HS-5 (cell line): ENCODE data around the gene SRD5A1.

Experiments used
- DNase-seq: peaks from one replicate; pipeline ENCODE4 v3.0.0-alpha.2; 2012; ENCODE audit warnings: low read depth

Gene SRD5A1

GRCh38 chr5:6684075-6684474 lies 50.8 kb downstream of the SRD5A1 start:
- DNase-seq, result no peak

- no peak for DNase-seq
Measured at GRCh38 chr5:6686501-6686900, 53.3 kb downstream of the SRD5A1 start.

GRCh38 chr5:6686915-6687409 lies 53.7 kb downstream of the SRD5A1 start:
- DNase-seq, result no peak

GRCh38 chr5:6687505-6687904 lies 54.3 kb downstream of the SRD5A1 start:
- DNase-seq, result no peak

GRCh38 chr5:6692906-6693305 lies 59.7 kb downstream of the SRD5A1 start:
- DNase-seq, result no peak

GRCh38 chr5:6698696-6699095 lies 65.5 kb downstream of the SRD5A1 start:
- no peak for DNase-seq

- DNase-seq, result no peak
Measured at GRCh38 chr5:6699357-6699756, 66.1 kb downstream of the SRD5A1 start.

GRCh38 chr5:6700074-6700684 lies 66.9 kb downstream of the SRD5A1 start:
- DNase-seq, result no peak

GRCh38 chr5:6700685-6701355 lies 67.6 kb downstream of the SRD5A1 start:
- DNase-seq, result no peak

- no peak for DNase-seq
Measured at GRCh38 chr5:6701491-6701890, 68.3 kb downstream of the SRD5A1 start.

- DNase-seq, result no peak
Measured at GRCh38 chr5:6702633-6703032, 69.4 kb downstream of the SRD5A1 start.

- peak; percentile 23 for DNase-seq
Measured at GRCh38 chr5:6703806-6704205, 70.6 kb downstream of the SRD5A1 start.

- peak; percentile 91 for DNase-seq
Measured at GRCh38 chr5:6704361-6704851, 71.2 kb downstream of the SRD5A1 start.

GRCh38 chr5:6705088-6705487 lies 71.8 kb downstream of the SRD5A1 start:
- no peak for DNase-seq

- no peak for DNase-seq
Measured at GRCh38 chr5:6705959-6706358, 72.7 kb downstream of the SRD5A1 start.

GRCh38 chr5:6707852-6708251 lies 74.6 kb downstream of the SRD5A1 start:
- no peak for DNase-seq

- no peak for DNase-seq
Measured at GRCh38 chr5:6708814-6709213, 75.6 kb downstream of the SRD5A1 start.

GRCh38 chr5:6710070-6710469 lies 76.8 kb downstream of the SRD5A1 start:
- no peak for DNase-seq

GRCh38 chr5:6710551-6711318 lies 77.5 kb downstream of the SRD5A1 start:
- no peak for DNase-seq

- peak; percentile 78 for DNase-seq
Measured at GRCh38 chr5:6711409-6712141, 78.3 kb downstream of the SRD5A1 start.

- no peak for DNase-seq
Measured at GRCh38 chr5:6712142-6712576, 78.9 kb downstream of the SRD5A1 start.
